Measurements from ENCODE around the gene SLCO1B1. TPM values are rescaled to one million over a fixed set of nuclear protein-coding genes. Genes with fewer than 3 reads are reported as not detected.

SLCO1B1 gene
- total RNA-seq, 1 donor: not detected

DNA sequence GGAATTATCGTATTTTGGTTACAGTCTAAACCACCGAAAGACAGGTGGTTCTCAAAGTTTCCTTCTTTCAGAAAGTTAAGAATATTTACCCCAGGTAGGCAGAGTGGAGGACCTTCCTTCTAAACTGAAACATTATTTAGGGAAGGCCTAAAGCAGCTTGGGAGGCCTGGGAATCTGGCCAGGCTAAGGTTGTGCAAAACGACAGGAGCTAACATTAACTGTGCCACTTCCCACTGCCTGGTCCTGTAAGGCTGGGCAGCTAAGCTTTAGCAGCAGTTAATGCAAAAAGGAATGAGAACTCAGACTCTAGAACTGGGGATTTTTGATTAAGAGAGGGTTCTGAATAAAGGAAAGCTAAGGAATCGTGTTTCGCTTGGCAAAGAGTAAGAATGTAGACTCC lies 121.1 kb downstream of the SLCO1B1 start:
- DNase-seq (ENCODE audit: low read depth): no peak
- H3K4me3 ChIP-seq (ENCODE audit: low read depth, low read length): no peak overlapping the region
- TF ChIP-seq, protein P1, sequence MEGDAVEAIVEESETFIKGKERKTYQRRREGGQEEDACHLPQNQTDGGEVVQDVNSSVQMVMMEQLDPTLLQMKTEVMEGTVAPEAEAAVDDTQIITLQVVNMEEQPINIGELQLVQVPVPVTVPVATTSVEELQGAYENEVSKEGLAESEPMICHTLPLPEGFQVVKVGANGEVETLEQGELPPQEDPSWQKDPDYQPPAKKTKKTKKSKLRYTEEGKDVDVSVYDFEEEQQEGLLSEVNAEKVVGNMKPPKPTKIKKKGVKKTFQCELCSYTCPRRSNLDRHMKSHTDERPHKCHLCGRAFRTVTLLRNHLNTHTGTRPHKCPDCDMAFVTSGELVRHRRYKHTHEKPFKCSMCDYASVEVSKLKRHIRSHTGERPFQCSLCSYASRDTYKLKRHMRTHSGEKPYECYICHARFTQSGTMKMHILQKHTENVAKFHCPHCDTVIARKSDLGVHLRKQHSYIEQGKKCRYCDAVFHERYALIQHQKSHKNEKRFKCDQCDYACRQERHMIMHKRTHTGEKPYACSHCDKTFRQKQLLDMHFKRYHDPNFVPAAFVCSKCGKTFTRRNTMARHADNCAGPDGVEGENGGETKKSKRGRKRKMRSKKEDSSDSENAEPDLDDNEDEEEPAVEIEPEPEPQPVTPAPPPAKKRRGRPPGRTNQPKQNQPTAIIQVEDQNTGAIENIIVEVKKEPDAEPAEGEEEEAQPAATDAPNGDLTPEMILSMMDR (IDR thresholded peaks at IDR 0.05; ENCODE audit: insufficient read depth, low read length): no peak

DNA sequence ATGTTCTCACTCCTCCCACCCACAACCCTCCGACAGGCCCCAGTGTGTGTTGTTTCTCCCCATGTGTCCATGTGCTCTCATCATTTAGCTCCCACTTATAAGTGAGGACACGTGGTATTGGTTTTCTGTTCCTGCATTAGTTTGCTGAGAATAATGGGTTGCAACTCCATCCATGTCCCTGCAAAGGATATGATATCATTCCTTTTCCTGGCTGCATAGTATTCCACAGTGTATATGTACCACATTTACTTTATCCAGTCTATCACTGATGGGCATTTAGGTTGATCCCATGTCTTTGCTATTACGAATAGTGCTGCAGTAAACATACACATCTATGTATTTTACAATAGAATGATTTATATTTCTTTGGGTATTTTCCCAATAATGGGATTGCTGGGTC lies 126.2 kb downstream of the SLCO1B1 start:
- TF ChIP-seq, protein P1 (IDR thresholded peaks at IDR 0.05; ENCODE audit: insufficient read depth, low read length): no peak
- H3K4me3 ChIP-seq (ENCODE audit: low read depth, low read length): no peak overlapping the region
- no peak for DNase-seq (ENCODE audit: low read depth)

DNA sequence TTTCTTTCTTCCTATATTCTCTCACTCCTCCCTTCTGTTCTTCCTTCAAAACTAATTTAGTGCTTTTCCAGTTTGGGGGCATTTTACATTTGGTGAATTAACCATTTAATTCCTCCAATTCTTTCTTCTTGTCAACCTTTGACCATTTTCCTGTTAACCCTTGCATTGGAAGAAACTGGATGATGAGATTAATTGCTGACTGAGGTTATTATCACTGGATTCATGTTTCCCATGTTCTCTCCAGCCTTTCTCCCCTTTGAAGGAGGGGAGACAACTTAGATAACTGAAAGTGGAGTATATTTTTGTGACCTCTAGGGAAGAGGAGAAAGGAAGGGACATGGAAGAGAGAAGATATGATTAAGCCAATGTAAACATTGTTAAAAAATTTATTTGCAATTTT lies 133.2 kb downstream of the SLCO1B1 start:
- no peak for DNase-seq (ENCODE audit: low read depth)
- TF ChIP-seq, protein P1 (IDR thresholded peaks at IDR 0.05; ENCODE audit: insufficient read depth, low read length): no peak
- H3K4me3 ChIP-seq (ENCODE audit: low read depth, low read length): no peak overlapping the region

DNA sequence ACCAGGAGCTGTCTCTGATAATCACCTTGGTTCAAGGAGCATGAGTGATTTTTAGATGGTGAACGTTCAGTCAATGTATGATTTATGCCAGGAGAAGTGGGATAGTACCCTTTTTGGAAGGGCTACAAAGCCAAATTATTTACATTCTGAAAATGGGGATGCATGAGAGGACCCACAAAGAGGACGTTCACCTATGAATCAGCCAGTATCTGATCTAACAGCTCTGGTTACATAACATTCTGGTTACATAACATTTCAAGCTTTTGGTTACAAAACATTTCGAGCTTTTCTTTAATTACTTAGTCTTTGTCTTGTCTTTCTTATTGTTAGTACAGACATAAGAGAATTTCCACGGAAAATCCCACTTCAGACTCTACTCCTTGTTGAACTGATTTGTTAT lies 134.9 kb downstream of the SLCO1B1 start:
- no peak for DNase-seq (ENCODE audit: low read depth)
- TF ChIP-seq, protein P1 (IDR thresholded peaks at IDR 0.05; ENCODE audit: insufficient read depth, low read length): no peak
- H3K4me3 ChIP-seq (ENCODE audit: low read depth, low read length): no peak overlapping the region

DNA sequence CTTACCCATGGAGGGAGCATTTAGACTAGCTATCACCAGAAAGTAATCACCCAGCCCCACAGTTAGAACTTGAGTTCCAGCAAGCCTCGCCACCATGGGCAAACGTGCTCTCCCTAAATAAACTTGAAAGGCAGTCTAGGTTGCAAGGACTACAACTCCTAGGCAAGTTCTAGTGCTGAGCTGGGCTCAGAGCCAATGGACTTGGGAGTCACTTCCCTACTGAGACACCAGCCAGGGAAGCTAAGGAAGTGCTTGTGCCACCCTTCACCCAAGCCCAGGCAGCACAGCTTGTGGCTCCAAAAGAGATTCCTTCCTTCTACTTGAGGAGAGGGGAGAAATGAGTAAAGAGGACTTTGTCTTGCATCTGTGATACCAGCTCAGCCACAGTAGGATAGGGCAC lies 145.8 kb downstream of the SLCO1B1 start:
- H3K4me3 ChIP-seq (ENCODE audit: low read depth, low read length): no peak overlapping the region
- DNase-seq (ENCODE audit: low read depth): no peak
- TF ChIP-seq, protein P1 (IDR thresholded peaks at IDR 0.05; ENCODE audit: insufficient read depth, low read length): no peak

Other genes starting within 250 kb of the SLCO1B1 start
- 0.09 TPM in 1 of 2 replicates, not detected in the other for gene SLCO1A2, start 203.7 kb downstream of the SLCO1B1 start, total RNA-seq (ENCODE audit: low replicate concordance)
- gene IAPP, start 241.7 kb downstream of the SLCO1B1 start, total RNA-seq (ENCODE audit: low replicate concordance): not detected in 2 replicates